ENCODE results near the gene BCL2L13.

Gene BCL2L13

DNA sequence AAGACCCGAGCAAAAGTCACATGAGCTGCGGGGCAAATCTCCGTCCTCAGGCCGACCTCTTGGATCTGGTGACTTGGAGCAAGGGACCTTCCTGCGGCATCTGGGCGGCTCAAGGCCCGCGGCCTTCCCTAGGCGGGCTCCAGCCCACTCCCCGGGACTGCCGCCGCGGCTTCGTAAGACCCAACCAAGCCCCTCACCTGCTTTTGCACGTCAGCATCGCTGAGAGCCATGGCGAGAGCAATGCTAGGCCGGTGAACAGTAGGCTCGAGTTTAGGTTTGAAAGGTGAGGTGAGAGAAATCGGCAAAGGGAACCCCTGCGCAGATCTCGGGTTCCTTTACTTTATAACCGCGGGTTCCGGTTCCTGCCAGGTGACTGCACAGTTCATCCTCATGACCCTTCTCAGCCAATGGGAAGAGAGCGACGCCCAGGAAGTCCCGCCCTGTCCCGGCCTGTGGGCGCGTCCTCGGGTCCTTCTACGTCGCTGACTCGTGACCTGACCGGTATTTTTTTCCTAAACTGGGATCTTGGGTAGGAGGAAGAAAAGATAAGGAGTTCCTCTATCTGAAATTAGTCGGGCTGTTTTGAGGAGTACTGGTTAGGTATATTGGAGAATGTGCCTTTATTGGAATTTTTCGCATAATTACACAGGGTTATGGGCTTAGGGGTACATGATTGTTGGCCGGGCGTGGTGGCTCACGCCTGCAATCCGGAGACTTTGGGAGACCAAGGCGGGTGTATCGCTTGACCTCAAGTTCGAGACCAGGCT, 10.0 kb upstream of the BCL2L13 start, which contains the start of gene ATP6V1E1:
ATP6V1E1 (minus strand) TSS at position 344 of the 767 bp plus-strand sequence; CDS start at position 230, 114 bp downstream.
- no peaks in the 10 kb centered on the region for H3K27me3 ChIP-seq (ENCODE audit: insufficient read depth, poor library complexity, severe bottlenecking)
- peak; percentile 98 for DNase-seq (ENCODE audit: low read depth in 1 of 2, low spot score in 1 of 2)
- TF ChIP-seq POLR2AphosphoS5 (IDR thresholded peaks at IDR 0.05; ENCODE audit: low read depth), result peak; percentile 65
- TF ChIP-seq GABPA (IDR thresholded peaks at IDR 0.05; ENCODE audit: low read depth), result peak; percentile 89
- TF ChIP-seq SPI1 (IDR thresholded peaks at IDR 0.05; ENCODE audit: borderline replicate concordance, low read depth), result peak; percentile 67
- TF ChIP-seq, protein P1, sequence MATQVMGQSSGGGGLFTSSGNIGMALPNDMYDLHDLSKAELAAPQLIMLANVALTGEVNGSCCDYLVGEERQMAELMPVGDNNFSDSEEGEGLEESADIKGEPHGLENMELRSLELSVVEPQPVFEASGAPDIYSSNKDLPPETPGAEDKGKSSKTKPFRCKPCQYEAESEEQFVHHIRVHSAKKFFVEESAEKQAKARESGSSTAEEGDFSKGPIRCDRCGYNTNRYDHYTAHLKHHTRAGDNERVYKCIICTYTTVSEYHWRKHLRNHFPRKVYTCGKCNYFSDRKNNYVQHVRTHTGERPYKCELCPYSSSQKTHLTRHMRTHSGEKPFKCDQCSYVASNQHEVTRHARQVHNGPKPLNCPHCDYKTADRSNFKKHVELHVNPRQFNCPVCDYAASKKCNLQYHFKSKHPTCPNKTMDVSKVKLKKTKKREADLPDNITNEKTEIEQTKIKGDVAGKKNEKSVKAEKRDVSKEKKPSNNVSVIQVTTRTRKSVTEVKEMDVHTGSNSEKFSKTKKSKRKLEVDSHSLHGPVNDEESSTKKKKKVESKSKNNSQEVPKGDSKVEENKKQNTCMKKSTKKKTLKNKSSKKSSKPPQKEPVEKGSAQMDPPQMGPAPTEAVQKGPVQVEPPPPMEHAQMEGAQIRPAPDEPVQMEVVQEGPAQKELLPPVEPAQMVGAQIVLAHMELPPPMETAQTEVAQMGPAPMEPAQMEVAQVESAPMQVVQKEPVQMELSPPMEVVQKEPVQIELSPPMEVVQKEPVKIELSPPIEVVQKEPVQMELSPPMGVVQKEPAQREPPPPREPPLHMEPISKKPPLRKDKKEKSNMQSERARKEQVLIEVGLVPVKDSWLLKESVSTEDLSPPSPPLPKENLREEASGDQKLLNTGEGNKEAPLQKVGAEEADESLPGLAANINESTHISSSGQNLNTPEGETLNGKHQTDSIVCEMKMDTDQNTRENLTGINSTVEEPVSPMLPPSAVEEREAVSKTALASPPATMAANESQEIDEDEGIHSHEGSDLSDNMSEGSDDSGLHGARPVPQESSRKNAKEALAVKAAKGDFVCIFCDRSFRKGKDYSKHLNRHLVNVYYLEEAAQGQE (IDR thresholded peaks at IDR 0.05; ENCODE audit: insufficient replicate concordance, low read depth), result no peak
- H3K27ac ChIP-seq (replicated peaks), result peak within 1 kb of the TSS; percentile 88
- peak within 1 kb of the TSS; percentile 99 for H3K4me3 ChIP-seq (replicated peaks; ENCODE audit: insufficient read depth, low read length)

DNA sequence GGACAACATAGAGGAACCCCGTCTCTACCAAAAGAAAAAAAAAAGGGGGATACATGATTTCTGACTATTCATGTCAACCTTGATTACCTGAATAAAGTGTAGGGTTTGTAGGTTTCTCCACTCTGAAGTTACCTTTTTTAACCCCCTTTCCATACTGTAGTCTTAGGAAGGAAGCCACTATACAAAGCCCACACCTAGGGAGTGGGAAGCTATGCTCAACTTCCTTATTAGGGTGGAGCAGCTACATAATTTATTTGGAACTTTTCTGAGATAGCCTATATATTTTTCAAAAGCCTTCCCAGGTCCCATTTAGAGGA, 9.4 kb upstream of the BCL2L13 start:
- H3K27ac ChIP-seq (replicated peaks), result peak overlapping the region; percentile 88
- DNase-seq (ENCODE audit: low read depth in 1 of 2, low spot score in 1 of 2), result peak; percentile 17 to 44
- TF ChIP-seq GABPA (IDR thresholded peaks at IDR 0.05; ENCODE audit: low read depth), result no peak
- TF ChIP-seq, protein P1 (IDR thresholded peaks at IDR 0.05; ENCODE audit: insufficient replicate concordance, low read depth), result no peak
- TF ChIP-seq SPI1 (IDR thresholded peaks at IDR 0.05; ENCODE audit: borderline replicate concordance, low read depth), result no peak
- TF ChIP-seq, protein P2, sequence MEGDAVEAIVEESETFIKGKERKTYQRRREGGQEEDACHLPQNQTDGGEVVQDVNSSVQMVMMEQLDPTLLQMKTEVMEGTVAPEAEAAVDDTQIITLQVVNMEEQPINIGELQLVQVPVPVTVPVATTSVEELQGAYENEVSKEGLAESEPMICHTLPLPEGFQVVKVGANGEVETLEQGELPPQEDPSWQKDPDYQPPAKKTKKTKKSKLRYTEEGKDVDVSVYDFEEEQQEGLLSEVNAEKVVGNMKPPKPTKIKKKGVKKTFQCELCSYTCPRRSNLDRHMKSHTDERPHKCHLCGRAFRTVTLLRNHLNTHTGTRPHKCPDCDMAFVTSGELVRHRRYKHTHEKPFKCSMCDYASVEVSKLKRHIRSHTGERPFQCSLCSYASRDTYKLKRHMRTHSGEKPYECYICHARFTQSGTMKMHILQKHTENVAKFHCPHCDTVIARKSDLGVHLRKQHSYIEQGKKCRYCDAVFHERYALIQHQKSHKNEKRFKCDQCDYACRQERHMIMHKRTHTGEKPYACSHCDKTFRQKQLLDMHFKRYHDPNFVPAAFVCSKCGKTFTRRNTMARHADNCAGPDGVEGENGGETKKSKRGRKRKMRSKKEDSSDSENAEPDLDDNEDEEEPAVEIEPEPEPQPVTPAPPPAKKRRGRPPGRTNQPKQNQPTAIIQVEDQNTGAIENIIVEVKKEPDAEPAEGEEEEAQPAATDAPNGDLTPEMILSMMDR (IDR thresholded peaks at IDR 0.05; ENCODE audit: insufficient read depth, low read length), result no peak
- TF ChIP-seq POLR2AphosphoS5 (IDR thresholded peaks at IDR 0.05; ENCODE audit: low read depth), result no peak; the same call in 1 of the 2 replicates
- H3K4me3 ChIP-seq (replicated peaks; ENCODE audit: insufficient read depth, low read length), result peak overlapping the region; percentile 99
- no peaks in the 10 kb centered on the region for H3K27me3 ChIP-seq (ENCODE audit: insufficient read depth, poor library complexity, severe bottlenecking)

DNA sequence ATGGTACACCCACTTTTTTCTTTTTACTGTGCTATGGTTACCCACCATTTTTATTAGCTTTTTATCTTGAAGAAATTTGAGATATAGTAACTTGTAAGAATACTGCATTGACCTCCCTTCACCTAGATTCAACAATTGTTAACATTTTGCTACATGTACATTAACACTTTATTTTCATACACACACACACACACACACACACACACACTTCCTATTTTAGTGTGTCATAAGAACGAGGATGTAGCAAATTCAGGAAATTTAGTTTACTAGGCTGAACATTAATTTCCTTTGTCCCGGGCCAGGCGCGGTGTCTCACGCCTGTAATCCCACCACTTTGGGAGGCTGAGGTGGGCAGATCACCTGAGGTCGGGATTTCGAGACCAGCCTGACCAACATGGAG, 8.9 kb upstream of the BCL2L13 start:
- Histone ChIP-seq H3K27me3 (ENCODE audit: insufficient read depth, poor library complexity, severe bottlenecking) (no peaks in the 10 kb centered on the region), H3K27ac (replicated peaks) (peak overlapping the region; percentile 88), H3K4me3 (replicated peaks; ENCODE audit: insufficient read depth, low read length) (no peak overlapping the region; the same call in 1 of the 2 replicates)
- peak; percentile 34 to 36 for DNase-seq (ENCODE audit: low read depth in 1 of 2, low spot score in 1 of 2)
- TF ChIP-seq GABPA (IDR thresholded peaks at IDR 0.05; ENCODE audit: low read depth), result no peak
- TF ChIP-seq SPI1 (IDR thresholded peaks at IDR 0.05; ENCODE audit: borderline replicate concordance, low read depth), result peak; percentile 71; the same call in 1 of the 2 replicates

DNA sequence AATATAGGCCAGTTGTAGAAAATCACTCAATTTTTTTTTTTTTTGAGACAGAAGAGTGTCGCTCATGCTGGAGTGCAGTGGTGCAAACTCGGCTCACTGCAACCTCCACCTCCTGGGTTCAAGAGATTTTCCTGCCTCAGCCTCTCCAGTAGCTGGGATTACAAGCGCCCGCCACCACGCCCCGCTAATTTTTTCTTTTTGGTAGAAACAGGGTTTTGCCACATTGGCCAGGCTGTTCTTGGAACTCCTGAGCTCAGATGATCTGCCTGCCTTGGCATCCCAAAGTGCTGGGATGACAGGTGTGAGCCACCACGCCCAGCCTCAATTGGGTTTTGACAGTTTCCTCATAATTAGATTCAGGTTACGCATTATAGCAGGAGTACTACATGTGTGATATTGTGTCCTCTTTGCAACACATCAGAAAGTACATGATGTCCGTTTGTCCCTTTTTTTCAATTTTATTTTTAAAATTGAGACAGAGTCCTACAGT, 7.4 kb upstream of the BCL2L13 start:
- no peak overlapping the region for H3K4me3 ChIP-seq (replicated peaks; ENCODE audit: insufficient read depth, low read length)
- no peak overlapping the region for H3K27ac ChIP-seq (replicated peaks)
- no peak for DNase-seq (ENCODE audit: low read depth in 1 of 2, low spot score in 1 of 2)
- TF ChIP-seq, protein P2 (IDR thresholded peaks at IDR 0.05; ENCODE audit: insufficient read depth, low read length), result no peak
- TF ChIP-seq, protein P1 (IDR thresholded peaks at IDR 0.05; ENCODE audit: insufficient replicate concordance, low read depth), result no peak
- no peak for TF ChIP-seq GABPA (IDR thresholded peaks at IDR 0.05; ENCODE audit: low read depth)
- TF ChIP-seq POLR2AphosphoS5 (IDR thresholded peaks at IDR 0.05; ENCODE audit: low read depth), result no peak
- no peak for TF ChIP-seq SPI1 (IDR thresholded peaks at IDR 0.05; ENCODE audit: borderline replicate concordance, low read depth)
- H3K27me3 ChIP-seq (ENCODE audit: insufficient read depth, poor library complexity, severe bottlenecking), result no peaks in the 10 kb centered on the region
